Heart left ventricle (tissue), 16 donors: ENCODE measurements around the gene ACE. TPM values are rescaled to one million over a fixed set of nuclear protein-coding genes. Genes with fewer than 3 reads are reported as not detected.

Source experiments
- ATAC-seq, 4 donors: fragments of 200-7000 bp; cut with Tn5 transposase; one replicate each; pipeline ENCODE4 v1.9.1; 2020 to 2022; ENCODE audit warnings: moderate library complexity in 4 of 4, mild to moderate bottlenecking in 3 of 4, moderate number of reproducible peaks in 1 of 4
- DNase-seq, 5 donors: peaks; one replicate each; pipeline ENCODE4 v3.0.0-alpha.2; 2020
- H3K27ac ChIP-seq, 12 donors: fragments of 200-600 bp; sonication (generic) in 4 of 12; one replicate each; pipeline versions ENCODE4 v1.5.0 to v1.8.0; 2016 to 2022; ENCODE audit warnings: mild to moderate bottlenecking in 2 of 12
- H3K27me3 ChIP-seq, 9 donors: fragments of 200-600 bp; sonication (generic) in 2 of 9; one replicate each; pipeline versions ENCODE4 v1.5.1 to v1.8.0; 2016 to 2022; ENCODE audit warnings: mild to moderate bottlenecking in 3 of 9
- H3K36me3 ChIP-seq, 9 donors: fragments of 200-600 bp; sonication (generic) in 2 of 9; one replicate each; pipeline versions ENCODE4 v1.5.0 to v1.8.0; 2018 to 2022; ENCODE audit warnings: mild to moderate bottlenecking in 2 of 9
- H3K4me1 ChIP-seq, 12 donors: fragments of 200-600 bp; sonication (generic) in 4 of 12; one replicate each; pipeline versions ENCODE4 v1.5.0 to v1.8.0; 2016 to 2022; ENCODE audit warnings: mild to moderate bottlenecking in 3 of 12
- H3K4me3 ChIP-seq, 12 donors: fragments of 200-600 bp; sonication (generic) in 4 of 12; one replicate each; pipeline versions ENCODE4 v1.5.0 to v1.8.0; 2017 to 2022; ENCODE audit warnings: mild to moderate bottlenecking in 9 of 12, moderate library complexity in 4 of 12
- H3K9me3 ChIP-seq, 12 donors: fragments of 200-600 bp; sonication (generic) in 4 of 12; one replicate each; pipeline versions ENCODE4 v1.5.0 to v1.8.0; 2016 to 2022; ENCODE audit warnings: mild to moderate bottlenecking in 1 of 12
- CTCF ChIP-seq, 12 donors: fragments of 200-600 bp; sonication (generic) in 4 of 12; IDR thresholded peaks; one replicate each; pipeline versions ENCODE4 v1.5.0 to v1.8.0; 2018 to 2022; ENCODE audit warnings: antibody characterized with exemption in 12 of 12, mild to moderate bottlenecking in 5 of 12
- POLR2A ChIP-seq, 2 donors: fragments of 450-650 bp; IDR thresholded peaks; one replicate each; pipeline ENCODE4 v1.6.1; 2017; ENCODE audit warnings: antibody characterized with exemption in 2 of 2, mild to moderate bottlenecking in 2 of 2, moderate library complexity in 2 of 2
- WGBS, 4 donors: extraction: QIAGEN DNeasy Blood & Tissue Kit in 2 of 4; methylation state at CpG; one replicate each; pipeline versions ENCODE4 v1.1.5 to v1.1.7; 2013 to 2018; 5-methylcytosine and 5-hydroxymethylcytosine counted together
- intact Hi-C, 10 donors: fragments of 100-400 bp; cut with DNase I; formaldehyde crosslinking; loops; one replicate each; pipeline versions ENCODE4 v1.11.1 to v1.14.2; 2022
- polyA plus RNA-seq, 2 donors: library from polyadenylated mRNA; stranded (reverse); fragments of 200-250 nt; gene quantifications; one replicate each; pipeline ENCODE4 v1.2.3, GENCODE V29; 2013
- total RNA-seq, 9 donors: library from RNA; depleted of rRNA in 2 of 9; stranded (reverse); fragments of >200 nt in 2 of 9; fragmentation: NEBNext Ultra II Directional in 3 of 9; extraction: Animal tissue kit (Norgen Biotek cat#: 25700) in 3 of 9; gene quantifications; one replicate each; pipeline versions ENCODE4 v1.1.0 to v1.2.4, GENCODE V29; 2016 to 2023
- donor health status: ischemic (EF 13 %, LVEDD 7.1; RV severe dilation, severe dysfunction).
- donor health status: healthy with polysubstance abuse.
- donor health status: DM: no; HTN: yes; CAD: no.
- donor health status: DM: no; HTN: no; CAD: no.
- donor health status: ischemic (EF 25% LVEDD 6.9; RV normal size, moderate dysfunction).
- donor health status: ischemic (EF 25% LVEDD 5.7; RV mildly dilated, moderate dysfunction).
- donor health status: healthy.
- donor health status: DM: yes; HTN: yes; CAD: no.
- donor health status: ischemic (EF 35%, LVEDD 5.7; RV mildly dilated, moderate dysfunction).
- donor health status: nonischemic (EF 11% LVEDD 7.7; RV severe dilation, severe dysfunction).
- donor health status: DM: yes; HTN: yes; CAD: no.
- donor health status: PGD.
- donor health status: ischemic (EF 29% LVEDD 5.4; RV normal size, mild dysfunction).
- donor health status: nonischemic (EF 23%, LVEDD 6.1; RV moderate dilation, normal function).

The ACE gene
- total and polyA plus RNA-seq, 11 donors: 1.6 to 42.3 (median 7.6) TPM

GRCh38 chr17:63494300-63494928 lies 17.6 kb downstream of the ACE start:
- no peak for ATAC-seq
- H3K27ac ChIP-seq: no peak overlapping the region
- peak in 1 of 5 donors; percentile 23 for DNase-seq
- no peaks in the 10 kb centered on the region for H3K4me1 ChIP-seq
- intact Hi-C loops: no loop called here
- no peaks in the 10 kb centered on the region for H3K9me3 ChIP-seq
- no peak overlapping the region for H3K4me3 ChIP-seq
- TF ChIP-seq POLR2A (IDR thresholded peaks at IDR 0.05) (no peak), CTCF (IDR thresholded peaks at IDR 0.05) (no peak)
- H3K36me3 ChIP-seq: peaks cover 0 to 14% (median 0%) of the 10 kb centered on the region in 9 donors
- WGBS, 4 donors: 91 to 95% (median 94%) methylated on average over 9 to 12 of the region's 12 CpGs
- H3K27me3 ChIP-seq: no peaks in the 10 kb centered on the region

GRCh38 chr17:63495491-63495890 lies 18.6 kb downstream of the ACE start:
- Histone ChIP-seq H3K4me3 (no peak overlapping the region), H3K27me3 (no peaks in the 10 kb centered on the region), H3K36me3 (peaks cover 0 to 10% (median 0%) of the 10 kb centered on the region in 9 donors), H3K27ac (no peak overlapping the region), H3K9me3 (no peaks in the 10 kb centered on the region), H3K4me1 (no peaks in the 10 kb centered on the region)
- intact Hi-C loops: no loop called here
- TF ChIP-seq POLR2A (IDR thresholded peaks at IDR 0.05) (no peak), CTCF (IDR thresholded peaks at IDR 0.05) (no peak)
- 71 to 81% (median 76%) methylated on average over 1 to 6 of the region's 6 CpGs for WGBS, 4 donors
- DNase-seq: peak in 2 of 5 donors; percentile 11 to 49
- no peak for ATAC-seq

GRCh38 chr17:63496177-63496576 lies 19.3 kb downstream of the ACE start:
- Histone ChIP-seq H3K27me3 (no peaks in the 10 kb centered on the region), H3K27ac (no peak overlapping the region), H3K9me3 (no peaks in the 10 kb centered on the region), H3K4me1 (no peaks in the 10 kb centered on the region), H3K4me3 (no peak overlapping the region), H3K36me3 (peaks cover 0 to 10% (median 0%) of the 10 kb centered on the region in 9 donors)
- 90 to 91% (median 90%) methylated on average over 11 to 12 of the region's 12 CpGs; no CpG with 5 or more reads in 1 of the 4 donors for WGBS, 4 donors
- TF ChIP-seq POLR2A (IDR thresholded peaks at IDR 0.05): no peak
- no peak for TF ChIP-seq CTCF (IDR thresholded peaks at IDR 0.05)
- ATAC-seq (no peak), DNase-seq (no peak)
- intact Hi-C loops: no loop called here

GRCh38 chr17:63496663-63497400 lies 20.0 kb downstream of the ACE start:
- Histone ChIP-seq H3K27ac (no peak overlapping the region), H3K4me1 (no peaks in the 10 kb centered on the region), H3K9me3 (no peaks in the 10 kb centered on the region), H3K27me3 (peaks cover 0 to 3% (median 0%) of the 10 kb centered on the region in 9 donors), H3K36me3 (peaks cover 0 to 10% (median 0%) of the 10 kb centered on the region in 9 donors), H3K4me3 (no peak overlapping the region)
- ATAC-seq (no peak), DNase-seq (peak in 1 of 5 donors; percentile 59)
- 90 to 94% (median 92%) methylated on average over 32 to 36 of the region's 36 CpGs for WGBS, 4 donors
- no peak for TF ChIP-seq POLR2A (IDR thresholded peaks at IDR 0.05)
- TF ChIP-seq CTCF (IDR thresholded peaks at IDR 0.05): no peak
- intact Hi-C loops: no loop called here
